Nephron (organoid): ENCODE measurements around the gene CFAP100.

ENCODE experiments used
- H3K27ac Mint-ChIP-seq, 3 experiments: 2 replicates each; pipeline ENCODE4 v1.8.0; 2020; ENCODE audit warnings: mixed read lengths in 3 of 3, mild to moderate bottlenecking in 2 of 3, moderate library complexity in 1 of 3
- H3K27me3 Mint-ChIP-seq: 2 replicates; pipeline ENCODE4 v1.8.0; 2021; ENCODE audit warnings: low read depth, mild to moderate bottlenecking, moderate library complexity, mixed read lengths
- H3K36me3 Mint-ChIP-seq: 2 replicates; pipeline ENCODE4 v1.8.0; 2020; ENCODE audit warnings: low read depth, mixed read lengths
- H3K4me1 Mint-ChIP-seq: 2 replicates; pipeline ENCODE4 v1.8.0; 2020; ENCODE audit warnings: mixed read lengths
- H3K4me3 Mint-ChIP-seq, 3 experiments: 2 replicates each; pipeline ENCODE4 v1.8.0; 2020; ENCODE audit warnings: mild to moderate bottlenecking in 3 of 3, mixed read lengths in 3 of 3, moderate library complexity in 2 of 3
- H3K9me3 Mint-ChIP-seq: 2 replicates; pipeline ENCODE4 v1.8.0; 2020; ENCODE audit warnings: mixed read lengths
- TF ChIP-seq, protein P1 (sequence below), 3 experiments: fragments of 200-600 bp; sonication (generic); IDR thresholded peaks; one replicate each; pipeline ENCODE4 v1.5.0; 2021; ENCODE audit warnings: antibody characterized with exemption in 3 of 3; ENCODE audit not compliant: unreplicated experiment in 3 of 3

Gene CFAP100

DNA sequence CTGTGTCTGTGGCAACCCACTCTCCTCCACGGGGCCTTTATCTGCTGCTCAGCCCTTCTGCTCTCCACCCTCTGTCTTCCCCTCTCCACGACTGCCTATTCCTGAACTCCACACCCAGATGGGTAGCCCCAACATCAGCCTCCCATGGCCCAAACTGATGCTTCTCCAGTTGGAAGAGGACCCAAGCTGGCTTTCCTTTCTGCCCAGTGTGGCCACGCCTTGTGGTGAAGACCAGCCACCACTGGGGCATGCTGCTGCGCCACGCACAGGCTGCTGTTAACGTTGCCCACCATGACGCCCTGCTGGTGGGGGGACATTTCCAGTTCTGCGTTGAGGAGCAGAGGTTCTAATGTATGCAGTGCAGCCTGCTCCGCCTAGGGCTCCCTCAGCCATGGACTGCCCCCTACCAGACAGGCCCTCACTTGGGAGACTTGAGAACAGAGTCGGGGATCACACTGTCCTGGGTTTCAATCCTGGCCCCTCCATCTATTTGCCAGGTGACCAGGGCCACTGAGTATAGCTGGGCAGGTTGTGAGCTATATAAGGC is 26.9 kb downstream of the CFAP100 start:
- Mint-ChIP-seq H3K27me3 (no peaks in the 10 kb centered on the region), H3K4me3 (no peak overlapping the region), H3K27ac (no peak overlapping the region), H3K36me3 (peaks cover 14% of the 10 kb centered on the region), H3K9me3 (peaks cover 11% of the 10 kb centered on the region), H3K4me1 (peaks cover 6% of the 10 kb centered on the region)
- TF ChIP-seq, protein P1, sequence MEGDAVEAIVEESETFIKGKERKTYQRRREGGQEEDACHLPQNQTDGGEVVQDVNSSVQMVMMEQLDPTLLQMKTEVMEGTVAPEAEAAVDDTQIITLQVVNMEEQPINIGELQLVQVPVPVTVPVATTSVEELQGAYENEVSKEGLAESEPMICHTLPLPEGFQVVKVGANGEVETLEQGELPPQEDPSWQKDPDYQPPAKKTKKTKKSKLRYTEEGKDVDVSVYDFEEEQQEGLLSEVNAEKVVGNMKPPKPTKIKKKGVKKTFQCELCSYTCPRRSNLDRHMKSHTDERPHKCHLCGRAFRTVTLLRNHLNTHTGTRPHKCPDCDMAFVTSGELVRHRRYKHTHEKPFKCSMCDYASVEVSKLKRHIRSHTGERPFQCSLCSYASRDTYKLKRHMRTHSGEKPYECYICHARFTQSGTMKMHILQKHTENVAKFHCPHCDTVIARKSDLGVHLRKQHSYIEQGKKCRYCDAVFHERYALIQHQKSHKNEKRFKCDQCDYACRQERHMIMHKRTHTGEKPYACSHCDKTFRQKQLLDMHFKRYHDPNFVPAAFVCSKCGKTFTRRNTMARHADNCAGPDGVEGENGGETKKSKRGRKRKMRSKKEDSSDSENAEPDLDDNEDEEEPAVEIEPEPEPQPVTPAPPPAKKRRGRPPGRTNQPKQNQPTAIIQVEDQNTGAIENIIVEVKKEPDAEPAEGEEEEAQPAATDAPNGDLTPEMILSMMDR (IDR thresholded peaks at IDR 0.05; ENCODE audit: unreplicated experiment in 3 of 3), result no peak

GRCh38 chr3:126422121-126422520 is 27.4 kb downstream of the CFAP100 start:
- Mint-ChIP-seq H3K36me3 (peaks cover 18% of the 10 kb centered on the region), H3K27ac (no peak overlapping the region), H3K27me3 (no peaks in the 10 kb centered on the region), H3K4me1 (peaks cover 2% of the 10 kb centered on the region), H3K4me3 (no peak overlapping the region), H3K9me3 (peaks cover 15% of the 10 kb centered on the region)
- TF ChIP-seq, protein P1 (IDR thresholded peaks at IDR 0.05; ENCODE audit: unreplicated experiment in 3 of 3), result no peak

DNA sequence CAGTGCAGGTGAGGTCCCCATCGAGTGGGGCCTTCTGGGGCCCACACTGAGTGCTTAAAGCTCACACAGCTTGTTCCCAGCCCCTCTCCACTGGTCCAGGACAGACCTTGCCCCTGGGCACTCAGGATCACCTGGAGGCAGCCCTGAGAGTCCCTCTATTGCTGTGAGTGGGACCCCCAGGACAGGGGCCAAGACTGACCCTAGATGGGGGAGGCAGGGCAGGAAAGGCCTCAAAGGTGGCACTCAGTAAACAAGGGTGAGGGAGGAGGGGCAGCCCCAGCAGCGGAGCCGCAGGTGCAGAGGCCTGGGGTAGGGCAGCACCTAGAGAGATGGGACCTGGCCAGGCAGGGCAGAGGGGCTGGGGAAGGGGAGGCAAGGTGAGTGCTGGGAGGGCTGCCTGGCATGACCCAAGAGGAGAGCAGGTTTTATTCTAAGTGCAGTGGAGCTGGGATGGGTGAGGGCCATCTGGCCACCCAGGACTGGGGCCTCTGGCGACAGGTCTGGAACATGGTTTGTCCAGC is 27.9 kb downstream of the CFAP100 start:
- Mint-ChIP-seq H3K4me1 (no peaks in the 10 kb centered on the region), H3K36me3 (peaks cover 20% of the 10 kb centered on the region), H3K27me3 (no peaks in the 10 kb centered on the region), H3K27ac (no peak overlapping the region), H3K9me3 (peaks cover 15% of the 10 kb centered on the region), H3K4me3 (no peak overlapping the region)
- TF ChIP-seq, protein P1 (IDR thresholded peaks at IDR 0.05; ENCODE audit: unreplicated experiment in 3 of 3), result no peak

GRCh38 chr3:126423191-126424038 is 28.7 kb downstream of the CFAP100 start:
- no peaks in the 10 kb centered on the region for H3K27me3 Mint-ChIP-seq
- no peak overlapping the region for H3K4me3 Mint-ChIP-seq
- peaks cover 15% of the 10 kb centered on the region for H3K9me3 Mint-ChIP-seq
- no peaks in the 10 kb centered on the region for H3K4me1 Mint-ChIP-seq
- H3K27ac Mint-ChIP-seq, result no peak overlapping the region
- peaks cover 22% of the 10 kb centered on the region for H3K36me3 Mint-ChIP-seq
- TF ChIP-seq, protein P1 (IDR thresholded peaks at IDR 0.05; ENCODE audit: unreplicated experiment in 3 of 3), result no peak

- H3K4me1 Mint-ChIP-seq, result no peaks in the 10 kb centered on the region
- H3K27ac Mint-ChIP-seq, result no peak overlapping the region
- no peak overlapping the region for H3K4me3 Mint-ChIP-seq
- H3K9me3 Mint-ChIP-seq, result peaks cover 15% of the 10 kb centered on the region
- H3K36me3 Mint-ChIP-seq, result peaks cover 22% of the 10 kb centered on the region
- TF ChIP-seq, protein P1 (IDR thresholded peaks at IDR 0.05; ENCODE audit: unreplicated experiment in 3 of 3), result no peak
- H3K27me3 Mint-ChIP-seq, result no peaks in the 10 kb centered on the region
These were observed 29.5 kb downstream of the CFAP100 start for GRCh38 chr3:126424039-126424717.
